HG03439 (cell line): Measurements from ENCODE around the gene PLOD1.
"Not testable (repeated sequence)": the region's sequence is repeated elsewhere in the genome, so short reads cannot be mapped to it uniquely, and the experiment has no call there.

Experiments
- ATAC-seq: cut with Tn5 transposase; IDR thresholded peaks from one replicate; pipeline ENCODE4 v1.9.1; 2021; ENCODE audit warnings: mild to moderate bottlenecking, moderate library complexity; ENCODE audit not compliant: unreplicated experiment

PLOD1 gene

DNA sequence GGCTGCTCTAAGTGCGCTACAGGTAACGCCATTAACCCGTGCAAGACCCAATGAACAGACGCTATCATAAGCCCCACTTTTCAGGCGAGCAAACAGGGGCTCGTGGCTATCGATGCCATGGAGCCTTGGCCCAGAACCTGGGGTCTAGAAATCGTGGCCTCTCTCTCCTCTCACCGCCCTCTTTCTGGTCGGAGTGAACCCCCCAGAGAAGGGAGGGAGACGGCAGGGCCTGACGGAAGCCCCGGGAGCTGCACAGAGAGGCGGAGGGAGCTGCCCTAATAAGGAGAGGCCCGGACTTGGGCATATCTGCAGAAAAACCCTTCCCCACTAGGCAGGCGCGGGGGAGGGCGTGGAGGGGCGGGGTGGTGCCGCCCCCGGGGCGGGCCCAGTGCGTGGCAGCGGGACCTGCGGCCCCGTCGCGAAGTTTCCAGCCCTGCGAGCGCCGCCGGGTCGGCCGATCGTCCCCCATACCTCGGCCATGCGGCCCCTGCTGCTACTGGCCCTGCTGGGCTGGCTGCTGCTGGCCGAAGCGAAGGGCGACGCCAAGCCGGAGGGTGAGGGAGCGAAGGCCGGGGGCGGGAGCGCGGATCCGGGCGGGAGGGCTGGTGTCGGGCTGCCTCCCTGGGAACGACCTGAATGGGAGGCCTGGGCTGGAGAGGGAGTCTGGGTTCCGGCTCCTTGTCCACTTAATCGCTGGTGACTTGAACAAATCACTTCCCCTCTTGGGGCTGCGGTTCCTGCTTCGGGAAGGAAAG, at the start of gene PLOD1:
PLOD1 (plus strand) TSS at position 416 of the 755 bp plus-strand sequence; CDS start at position 479, 63 bp downstream.
- peak; percentile 81 for ATAC-seq

DNA sequence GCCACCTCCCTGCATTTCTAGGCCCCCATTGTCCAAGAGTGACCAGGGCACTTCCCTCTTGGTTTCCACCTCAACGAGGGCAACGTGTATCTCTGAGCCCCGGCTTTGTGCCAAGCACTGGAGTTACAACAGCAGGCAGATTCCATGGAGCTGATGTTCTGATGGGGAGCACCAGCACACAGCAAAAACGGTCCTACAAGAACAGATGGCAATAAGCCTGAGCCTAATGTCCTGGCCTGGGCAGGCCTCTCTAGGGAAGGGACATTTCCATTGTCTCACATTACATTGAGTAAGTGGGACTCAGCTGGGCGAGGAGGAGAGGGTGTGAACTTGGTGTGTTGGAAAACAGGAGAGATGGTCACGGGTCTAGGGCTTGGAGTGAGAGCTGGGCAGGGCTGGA, 48.6 kb upstream of the PLOD1 start:
- no peak for ATAC-seq

DNA sequence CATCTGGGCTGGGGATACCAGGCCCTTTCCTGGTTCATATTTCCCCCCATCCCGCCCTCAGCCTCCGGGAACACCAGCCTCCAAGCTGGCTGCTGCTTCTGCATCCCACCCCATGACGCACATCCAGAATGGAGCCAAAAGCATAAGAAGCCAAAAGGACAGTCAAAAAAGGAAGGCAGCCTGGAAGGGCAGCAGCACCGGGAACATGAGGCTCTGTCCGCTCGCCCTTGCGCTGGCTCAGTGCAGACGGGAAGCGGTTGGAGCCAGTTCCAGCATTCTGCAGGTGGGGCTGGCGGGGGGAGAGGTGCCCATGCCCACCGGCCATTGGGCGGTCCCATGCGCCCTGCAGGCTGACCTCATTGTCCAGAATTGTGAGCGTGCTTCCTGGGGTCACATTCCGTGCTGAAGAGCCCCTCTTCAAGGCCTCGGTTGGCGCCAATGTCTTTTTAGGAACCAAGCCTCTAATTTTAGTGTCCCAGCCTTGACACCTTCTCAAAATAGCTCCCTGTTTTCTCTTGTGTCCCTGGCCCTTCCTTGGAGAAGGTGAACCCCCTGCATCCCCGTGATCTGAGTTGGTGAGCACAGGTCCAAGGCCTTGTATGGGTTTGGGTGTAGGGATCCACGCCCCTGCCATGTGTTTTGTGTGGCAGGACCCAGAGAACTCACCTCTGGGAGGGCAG, 47.4 kb upstream of the PLOD1 start:
- no peak for ATAC-seq

DNA sequence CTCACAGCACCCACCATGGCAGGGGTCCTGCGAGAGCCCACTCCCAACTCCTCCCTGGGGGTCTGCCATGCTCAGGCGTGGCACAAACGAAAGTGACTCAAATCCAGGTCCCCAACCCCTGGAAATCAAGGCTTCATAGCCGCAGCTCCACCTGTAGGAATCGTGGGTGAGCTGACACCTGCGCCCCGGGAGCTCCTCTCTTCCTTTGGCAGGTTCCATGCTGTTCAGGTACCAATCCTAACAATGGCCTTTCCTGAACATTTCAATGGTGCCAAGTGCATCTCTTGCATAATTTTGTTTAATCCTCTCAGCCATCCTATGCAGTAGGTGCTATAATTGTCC, 46.9 kb upstream of the PLOD1 start:
- ATAC-seq: no peak

DNA sequence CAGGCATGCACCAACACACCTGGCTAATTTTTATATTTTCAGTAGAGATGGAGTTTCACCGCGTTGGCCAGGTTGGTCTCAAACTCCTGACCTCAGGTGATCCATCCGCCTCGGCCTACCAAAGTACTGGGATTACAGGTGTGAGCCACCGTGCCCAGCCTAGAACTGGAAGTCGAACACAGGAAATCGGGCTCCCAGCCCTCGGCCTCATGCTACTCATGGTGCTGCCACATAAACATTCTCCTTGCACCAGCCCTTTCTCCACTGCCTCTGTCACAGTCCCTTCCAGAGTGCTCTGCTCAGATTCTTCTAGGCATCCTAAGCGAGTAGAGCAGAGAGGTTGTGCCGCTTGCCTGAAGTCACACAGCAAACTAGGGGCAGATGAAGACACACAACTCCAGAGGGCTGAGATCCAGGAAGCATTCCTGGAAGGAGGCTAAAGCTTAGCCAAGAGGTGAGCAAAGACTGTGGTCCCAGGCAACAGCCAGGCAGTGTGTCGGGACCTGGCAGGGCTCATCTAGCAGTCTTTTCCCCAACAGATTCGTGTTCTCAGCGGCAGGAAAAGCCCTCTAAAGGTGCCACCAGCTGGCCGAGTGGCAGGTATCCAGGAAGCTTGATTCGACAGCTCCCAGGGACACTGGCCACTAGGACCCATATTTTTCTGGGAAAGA, 46.2 kb upstream of the PLOD1 start:
- no peak for ATAC-seq

DNA sequence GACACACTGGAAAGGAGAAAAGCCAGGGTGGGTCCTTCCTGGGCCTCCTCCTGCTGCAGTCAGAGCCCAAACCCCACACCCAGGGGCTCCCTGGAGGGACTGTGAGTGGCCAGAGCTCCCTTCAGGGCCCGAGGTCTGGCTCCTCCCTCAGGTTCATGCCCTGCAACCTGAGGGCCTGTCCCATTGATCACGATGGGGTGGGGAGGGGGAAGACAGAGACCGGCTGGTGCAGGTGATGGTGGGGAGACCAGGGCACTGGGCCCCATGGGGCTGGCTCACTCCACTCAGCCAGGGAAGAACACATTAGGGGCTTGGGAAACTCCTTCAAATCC, 45.7 kb upstream of the PLOD1 start:
- ATAC-seq: no peak

DNA sequence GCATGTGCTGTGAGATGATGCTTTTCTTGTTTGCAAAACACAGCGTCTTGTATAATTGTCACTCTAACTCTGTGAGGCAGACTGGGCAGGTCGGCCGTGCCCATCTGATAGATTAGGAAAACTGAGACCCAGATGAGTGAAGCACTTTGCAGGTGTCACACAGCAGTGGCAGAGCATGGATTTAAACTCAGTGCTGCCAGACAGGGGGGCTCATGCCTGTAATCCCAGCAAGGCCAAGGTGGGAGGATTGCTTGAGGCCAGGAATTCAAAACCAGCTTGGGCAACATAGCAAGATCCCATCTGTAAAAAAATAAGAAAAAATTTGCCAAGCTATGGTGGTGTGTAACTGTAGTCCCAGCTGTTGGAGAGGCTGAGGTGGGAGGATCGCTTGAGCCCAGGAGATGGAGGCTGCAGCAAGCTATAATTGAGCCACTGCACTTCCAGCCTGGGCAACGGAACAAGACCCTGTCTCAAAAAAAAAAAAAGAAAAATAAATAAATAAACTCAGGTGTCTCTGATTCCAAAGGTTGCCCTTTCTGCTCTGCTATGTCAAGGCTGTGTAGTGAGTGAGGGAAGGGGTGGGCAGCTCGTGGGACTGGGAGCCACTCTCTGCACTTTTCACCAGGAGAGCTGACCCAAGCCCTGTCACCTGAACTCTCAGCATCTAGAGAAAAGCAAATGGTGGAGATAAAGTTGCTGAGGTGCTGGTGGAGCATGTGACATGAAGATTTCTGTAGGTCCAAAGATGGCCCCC, 42.9 kb upstream of the PLOD1 start:
- ATAC-seq: no peak

DNA sequence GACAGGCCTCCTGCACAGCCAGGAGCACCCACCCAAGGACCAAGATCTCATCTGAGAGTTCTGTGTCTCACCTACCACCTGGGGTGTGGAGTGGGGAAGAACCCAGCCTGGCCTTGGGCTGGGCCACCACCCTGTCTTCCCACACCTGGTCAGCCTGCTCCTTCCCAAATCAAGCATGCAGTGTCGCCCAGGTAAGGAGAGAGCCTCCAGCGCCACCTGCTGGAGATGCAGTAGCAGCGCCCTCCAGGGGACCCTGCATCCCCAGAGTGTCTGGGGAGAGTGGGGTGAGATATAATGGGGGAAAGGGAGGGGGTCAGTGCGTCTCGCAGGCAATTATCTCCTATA, 40.6 kb upstream of the PLOD1 start:
- no peak for ATAC-seq

DNA sequence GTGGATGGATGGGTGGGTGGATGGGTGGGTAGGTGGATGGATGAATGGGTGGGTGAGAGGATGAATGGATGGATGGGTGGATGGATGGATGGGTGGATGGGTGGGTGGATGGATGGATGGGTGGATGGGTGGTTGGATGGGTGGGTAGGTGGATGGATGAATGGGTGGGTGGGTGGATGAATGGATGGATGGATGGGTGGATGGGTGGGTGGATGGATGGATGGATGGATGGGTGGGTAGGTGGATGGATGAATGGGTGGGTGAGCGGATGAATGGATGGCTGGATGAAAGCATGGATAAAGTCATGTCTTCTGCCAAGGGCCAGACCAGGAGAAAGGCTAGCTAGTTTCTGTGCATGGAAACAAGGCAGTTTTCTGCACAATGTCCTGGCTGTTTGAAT, 40.0 kb upstream of the PLOD1 start:
- ATAC-seq: not testable (repeated sequence)

DNA sequence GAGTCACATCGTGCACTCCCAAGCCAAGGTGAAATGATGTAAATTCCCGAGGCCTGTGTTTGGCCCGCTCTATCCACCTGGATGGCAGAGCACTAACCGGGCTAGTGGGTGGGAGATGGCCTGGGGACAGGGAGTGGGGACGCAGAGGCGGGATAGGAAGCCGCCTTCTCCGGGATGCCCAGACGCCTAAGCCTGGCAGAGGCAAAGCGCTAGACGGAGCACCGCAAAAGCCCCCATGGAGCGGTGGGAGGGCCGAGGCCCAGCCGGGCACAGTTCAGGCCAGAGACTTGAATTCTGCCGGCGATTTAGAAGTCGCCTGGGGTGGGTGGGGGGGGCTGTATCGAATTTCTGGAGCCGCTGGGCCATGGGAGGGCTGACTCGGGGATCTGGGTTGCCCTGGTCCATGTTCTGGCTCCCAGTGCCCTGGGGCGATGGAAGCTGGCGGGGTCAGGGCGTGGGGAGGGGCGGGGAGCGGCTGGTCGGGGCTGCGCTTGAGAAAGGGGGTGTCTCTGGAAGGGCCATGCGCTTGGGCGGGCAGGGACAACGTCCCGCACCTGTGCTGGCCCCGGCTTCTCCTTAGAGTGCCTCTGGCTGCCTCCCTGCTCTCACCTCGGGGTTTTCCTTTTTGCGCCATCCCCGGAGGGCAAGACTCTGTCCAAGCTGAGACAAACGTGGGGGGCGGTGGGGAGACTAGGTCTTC, 36.3 kb upstream of the PLOD1 start:
- ATAC-seq: no peak

DNA sequence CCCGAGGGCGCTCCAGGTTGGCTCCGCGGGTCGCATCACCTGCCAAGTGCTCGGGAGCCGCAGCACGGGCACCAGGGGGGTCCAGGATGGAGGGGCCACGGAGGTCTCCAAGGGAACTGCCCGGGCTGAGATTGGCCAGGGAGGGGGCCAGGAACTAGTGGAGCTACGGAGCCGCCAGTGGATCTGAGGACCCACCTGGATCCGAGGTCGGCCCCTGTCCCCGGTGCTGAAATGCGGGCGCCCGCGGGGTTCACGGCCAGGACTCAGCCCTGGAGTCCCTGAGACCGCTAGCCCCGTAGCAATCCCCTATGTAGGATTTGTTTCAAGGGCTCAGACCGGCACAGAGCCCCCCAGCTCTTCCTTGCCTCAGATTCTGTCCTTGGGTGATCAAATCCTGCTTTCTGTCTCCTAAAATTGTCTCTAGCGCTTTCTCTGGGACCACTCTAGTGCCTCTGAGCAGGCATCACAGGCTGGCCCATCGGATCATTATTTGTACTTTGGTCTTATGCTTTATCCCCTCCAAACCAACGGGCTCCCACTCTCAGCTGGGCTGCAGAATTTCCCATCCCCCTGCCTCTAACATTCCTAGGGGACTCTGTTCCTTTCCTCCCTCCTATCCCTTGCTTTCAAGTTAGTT, 35.6 kb upstream of the PLOD1 start:
- no peak for ATAC-seq

DNA sequence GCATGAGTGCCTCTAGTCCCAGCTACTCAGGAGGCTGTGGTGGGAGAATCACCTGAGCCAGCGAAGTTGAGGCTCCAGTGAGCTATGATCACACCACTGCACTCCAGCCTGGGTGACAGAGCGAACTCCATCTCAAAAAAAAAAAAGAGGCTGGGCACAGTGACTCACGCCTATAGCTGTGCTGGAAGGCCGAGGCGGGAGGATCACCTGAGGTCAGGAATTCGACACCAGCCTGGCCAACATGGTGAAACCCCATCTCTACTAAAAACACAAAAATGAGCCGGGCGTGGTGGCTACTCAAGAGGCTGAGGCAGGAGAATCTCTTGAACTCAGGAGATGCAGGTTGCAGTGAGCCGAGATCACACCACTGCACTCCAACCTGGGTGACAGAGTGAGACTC, 33.1 kb upstream of the PLOD1 start:
- ATAC-seq: not testable (repeated sequence)

DNA sequence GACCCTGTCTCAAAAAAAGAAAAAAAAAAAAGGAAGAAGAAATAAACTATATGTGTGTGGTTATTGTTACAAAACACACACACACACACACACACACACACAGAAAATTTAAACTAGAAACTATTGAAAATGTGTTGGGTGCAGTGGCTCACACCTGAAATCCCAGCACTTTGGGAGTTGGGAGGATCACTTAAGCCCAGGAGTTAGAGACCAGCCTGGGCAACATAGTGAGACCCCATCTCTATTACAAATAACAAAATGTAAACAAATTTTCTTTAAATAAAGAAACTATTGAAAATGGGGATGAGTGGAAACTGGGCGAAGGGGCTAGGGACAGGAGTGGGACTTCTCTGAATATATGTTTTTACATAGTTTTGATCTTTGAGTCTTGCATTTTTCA, 31.3 kb upstream of the PLOD1 start:
- ATAC-seq: no peak

DNA sequence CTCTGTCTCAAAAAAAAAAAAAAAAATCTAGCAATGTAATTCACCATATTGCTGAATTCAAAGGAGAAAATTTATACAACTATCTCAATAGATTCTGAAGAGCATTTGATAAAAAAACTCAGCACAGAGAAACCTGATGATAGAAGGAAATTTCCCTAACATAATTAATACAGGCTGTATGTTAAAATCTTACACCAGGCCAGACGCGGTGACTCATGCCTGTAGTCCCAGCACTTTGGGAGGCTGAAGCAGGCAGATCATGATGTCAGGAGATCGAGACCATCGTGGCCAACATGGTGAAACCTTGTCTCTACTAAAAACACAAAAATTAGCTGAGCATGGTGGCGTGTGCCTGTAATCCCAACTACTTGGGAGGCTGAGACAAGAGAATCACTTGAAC, 30.4 kb upstream of the PLOD1 start:
- ATAC-seq: not testable (repeated sequence)

DNA sequence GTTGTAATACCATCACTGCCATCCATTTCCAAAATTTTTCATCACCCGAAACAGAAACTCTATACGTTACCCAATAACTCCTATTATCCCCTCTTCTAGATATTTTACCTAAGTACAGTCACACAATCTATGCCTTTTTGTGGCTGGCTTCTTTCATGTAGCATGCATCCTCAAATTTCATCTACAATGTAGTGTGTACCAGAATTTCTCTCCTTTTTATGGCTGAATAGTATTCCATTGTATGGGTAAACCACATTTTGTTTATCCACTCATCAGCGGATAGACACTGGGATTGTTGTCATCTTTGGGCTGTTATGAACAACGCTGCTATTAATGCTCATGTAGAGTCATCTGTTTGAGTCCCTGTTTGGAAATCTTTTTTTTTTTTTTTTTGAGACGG, 29.5 kb upstream of the PLOD1 start:
- no peak for ATAC-seq

DNA sequence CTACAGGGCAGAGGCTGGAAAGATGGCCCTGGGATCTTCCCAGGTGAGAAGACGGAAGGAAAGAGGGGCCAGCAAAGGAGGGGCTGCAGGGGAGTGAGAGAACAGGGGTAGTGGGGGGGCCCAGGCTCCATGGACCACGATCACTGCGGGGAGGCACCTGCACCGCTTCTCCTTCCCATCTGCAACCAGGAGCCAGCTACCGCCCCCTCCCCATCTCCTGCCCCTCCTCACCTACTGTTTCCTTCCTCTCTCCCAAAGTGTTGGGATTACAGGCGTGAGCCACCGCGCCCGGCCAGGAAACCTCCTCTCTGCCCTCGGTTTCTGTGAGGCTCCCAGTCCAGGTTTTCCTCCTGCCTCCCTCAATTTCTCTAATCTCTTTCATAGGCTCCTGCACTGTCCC, 27.6 kb upstream of the PLOD1 start:
- no peak for ATAC-seq

DNA sequence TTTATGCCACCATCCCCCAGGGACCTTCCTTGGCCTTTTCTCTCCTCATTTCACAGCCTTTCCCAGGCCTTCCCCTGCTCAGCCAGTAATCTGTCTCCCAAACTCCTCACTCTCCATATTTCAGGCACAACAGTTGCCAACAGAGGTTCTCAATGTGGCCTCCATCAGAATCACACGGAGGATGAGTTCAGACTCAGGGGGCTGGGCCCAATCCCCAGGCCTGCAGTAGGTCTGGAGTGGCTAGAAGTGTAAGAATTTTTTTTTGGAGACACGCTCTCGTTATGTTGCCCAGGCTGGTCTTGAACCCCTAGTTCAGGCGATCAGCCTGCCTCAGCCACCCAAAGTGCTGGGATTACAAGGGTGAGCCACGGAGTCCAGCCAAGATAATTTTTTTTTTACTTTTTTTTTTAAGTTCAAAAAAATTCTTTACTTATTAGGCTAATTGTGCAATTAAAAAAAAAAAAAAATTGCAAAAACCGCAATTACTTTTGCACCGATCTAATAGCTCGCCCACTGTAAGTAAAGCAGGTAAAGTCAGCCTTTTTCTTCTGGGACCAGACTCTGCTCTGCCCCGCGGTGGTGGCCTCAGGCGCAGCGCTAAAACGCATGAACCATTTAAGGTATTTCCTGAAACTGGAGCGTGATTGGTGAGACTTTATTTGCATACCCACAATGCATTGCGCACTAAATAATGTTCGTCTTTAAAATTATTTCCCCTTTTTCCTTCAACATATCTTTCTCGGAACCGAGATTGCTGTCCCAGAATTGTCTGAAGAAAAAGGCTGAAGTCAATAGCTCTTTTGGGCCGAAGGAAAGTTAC, 27.0 kb upstream of the PLOD1 start:
- peak; percentile 51 for ATAC-seq

DNA sequence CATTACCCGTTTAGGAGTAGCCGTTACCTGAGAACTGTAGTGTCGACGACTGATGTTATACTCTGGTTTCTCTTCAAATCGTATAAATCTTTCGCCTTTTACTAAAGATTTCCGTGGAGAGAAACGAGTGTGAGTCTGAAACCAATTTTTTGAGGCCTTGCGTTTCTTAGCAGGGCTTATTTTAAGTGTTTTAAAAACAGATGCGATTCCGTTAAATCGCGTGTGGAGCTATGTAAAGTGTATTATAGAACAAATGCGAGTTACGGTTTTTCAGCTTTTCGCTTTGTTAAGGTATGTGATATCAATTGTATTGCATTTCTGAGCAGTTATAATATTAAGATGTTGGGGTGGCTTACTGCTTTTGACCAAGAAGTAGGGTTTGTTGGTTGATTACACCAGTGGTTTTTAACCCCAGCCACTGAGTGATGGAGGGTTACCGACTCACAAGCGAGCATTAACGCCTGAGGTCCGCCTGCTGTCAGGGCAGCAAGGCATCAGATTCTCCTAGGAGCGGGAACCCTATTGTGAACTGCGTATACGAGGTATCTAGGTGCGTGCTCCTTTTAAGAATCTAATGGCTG, 26.3 kb upstream of the PLOD1 start:
- peak; percentile 42 for ATAC-seq

DNA sequence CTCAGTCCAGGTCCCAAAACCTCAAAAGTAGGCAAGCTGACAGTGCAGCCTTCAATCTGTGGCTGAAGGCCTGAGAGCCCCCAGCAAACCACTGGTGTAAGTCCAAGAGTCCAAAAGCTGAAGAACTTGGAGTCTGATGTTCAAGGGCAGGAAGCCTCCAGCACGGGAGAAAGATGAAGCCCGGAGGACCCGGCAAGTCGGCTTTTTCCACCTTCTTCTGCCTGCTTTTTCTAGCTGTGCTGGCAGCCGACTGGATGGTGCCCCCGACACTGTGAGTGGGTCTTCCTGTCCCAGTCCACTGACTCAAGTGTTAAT, 23.6 kb upstream of the PLOD1 start:
- ATAC-seq: not testable (repeated sequence)

DNA sequence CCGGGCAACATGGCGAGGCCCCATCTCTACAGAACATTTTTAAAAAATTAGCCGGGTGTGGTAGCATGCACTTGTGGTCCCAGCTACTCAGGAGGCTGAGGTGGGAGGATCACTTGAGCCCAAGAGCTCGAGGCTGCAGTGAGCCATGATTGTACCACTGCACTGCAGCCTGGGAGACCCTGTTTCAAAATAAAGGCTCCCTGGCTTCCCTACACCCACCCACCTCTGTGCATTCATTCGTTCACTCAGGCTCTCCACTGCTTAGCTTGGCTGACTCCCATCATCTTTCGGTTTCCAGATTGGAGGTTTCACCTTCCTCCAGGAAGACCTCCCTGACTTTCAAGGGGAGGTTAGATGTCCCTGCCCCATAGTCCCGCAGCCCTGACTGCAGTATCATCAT, 22.5 kb upstream of the PLOD1 start:
- no peak for ATAC-seq
